Esophagus squamous epithelium (tissue), 4 donors: ENCODE results near the gene APOC3.

Experiments used
- CTCF ChIP-seq, 6 experiments: fragments of 450-650 bp in 4 of 6; fragments of 200-600 bp in 2 of 6; sonication (generic) in 2 of 6; IDR thresholded peaks; one replicate each; pipeline ENCODE4 v1.5.1; 2016 to 2019; ENCODE audit warnings: antibody characterized with exemption in 6 of 6, mild to moderate bottlenecking in 4 of 6, moderate library complexity in 4 of 6
- POLR2A ChIP-seq, 4 donors: fragments of 450-650 bp; IDR thresholded peaks; one replicate each; pipeline ENCODE4 v1.6.1; 2017; ENCODE audit warnings: antibody characterized with exemption in 4 of 4, mild to moderate bottlenecking in 4 of 4, moderate library complexity in 3 of 4

GRCh38 chr11:116862185-116862584 lies 32.5 kb downstream of the APOC3 start:
- TF ChIP-seq POLR2A (IDR thresholded peaks at IDR 0.05) (no peak), CTCF (IDR thresholded peaks at IDR 0.05) (no peak)
